Osteoblast (primary cell): ENCODE measurements around the gene RBP3. TPM values are rescaled to one million over a fixed set of nuclear protein-coding genes. Genes with fewer than 3 reads are reported as not detected.
A peak's percentile ranks its signal among the peaks of the same experiment; 100 is the strongest.

Experiments
- DNase-seq: peaks from one replicate; pipeline ENCODE4 v3.0.0; 2011; ENCODE audit warnings: low spot score, mixed read lengths; ENCODE audit not compliant: insufficient read length; ENCODE audit errors: missing footprints
- H2AFZ ChIP-seq: 2 replicates; pipeline ENCODE4 v1.6.0; 2011; ENCODE audit warnings: mild to moderate bottlenecking, low read length
- H3K27ac ChIP-seq: 2 replicates; pipeline ENCODE4 v1.5.1; 2011; ENCODE audit warnings: mild to moderate bottlenecking, low read depth, low read length, moderate library complexity
- H3K27me3 ChIP-seq: 2 replicates; pipeline ENCODE4 v1.6.0; 2012; ENCODE audit warnings: mild to moderate bottlenecking, control low read depth, inconsistent platforms, low read length, moderate library complexity; ENCODE audit not compliant: insufficient read depth
- H3K36me3 ChIP-seq: 2 replicates; pipeline ENCODE4 v1.5.1; 2011; ENCODE audit warnings: mild to moderate bottlenecking, low read length, control low read depth, moderate library complexity; ENCODE audit not compliant: insufficient read depth
- H3K4me1 ChIP-seq: 2 replicates; pipeline ENCODE4 v1.5.1; 2011; ENCODE audit warnings: mild to moderate bottlenecking, low read length, control low read depth, moderate library complexity; ENCODE audit not compliant: insufficient read depth
- H3K4me2 ChIP-seq: 2 replicates; pipeline ENCODE4 v1.6.0; 2011; ENCODE audit warnings: mild to moderate bottlenecking, low read length; ENCODE audit not compliant: insufficient read depth
- H3K4me3 ChIP-seq: fragments of 200-600 bp; sonication (generic); 3 replicates; pipeline ENCODE4 v1.5.1; 2012; ENCODE audit warnings: mild to moderate bottlenecking, low read length, inconsistent platforms; ENCODE audit not compliant: insufficient read depth
- H3K79me2 ChIP-seq: 2 replicates; pipeline ENCODE4 v1.6.0; 2012; ENCODE audit warnings: mild to moderate bottlenecking, low read length, control low read depth, inconsistent platforms; ENCODE audit not compliant: insufficient read depth
- H3K9me3 ChIP-seq: 2 replicates; pipeline ENCODE4 v1.5.1; 2011; ENCODE audit warnings: low read depth, low read length, control low read depth
- H4K20me1 ChIP-seq: 2 replicates; pipeline ENCODE4 v1.6.0; 2012; ENCODE audit warnings: mild to moderate bottlenecking, low read length, control low read depth; ENCODE audit not compliant: insufficient read depth
- CTCF ChIP-seq: IDR thresholded peaks from 2 replicates; pipeline ENCODE4 v1.5.1; 2011; ENCODE audit warnings: mild to moderate bottlenecking, low read depth, low read length, moderate library complexity; ENCODE audit errors: extremely low read depth
- total RNA-seq: library from RNA; depleted of rRNA; stranded (reverse); fragments of >200 nt; gene quantifications from 2 replicates; pipeline ENCODE4 v1.2.3, GENCODE V29; 2012

RBP3 gene
- total RNA-seq, 1 donor = not detected

- Histone ChIP-seq H3K79me2 (no peaks in the 10 kb centered on the region), H3K27ac (no peak overlapping the region), H3K9me3 (no peaks in the 10 kb centered on the region), H3K27me3 (peaks cover 39% of the 10 kb centered on the region), H3K4me2 (no peak overlapping the region), H3K36me3 (no peaks in the 10 kb centered on the region), H3K4me3 (no peak overlapping the region), H3K4me1 (no peaks in the 10 kb centered on the region), H4K20me1 (no peaks in the 10 kb centered on the region), H2AFZ (no peak overlapping the region)
- DNase-seq = peak; percentile 58
- TF ChIP-seq CTCF = no peak
Measured at GRCh38 chr10:47306387-47307210, 41.6 kb upstream of the RBP3 start.

- DNase-seq = peak; percentile 4
- H3K27me3 ChIP-seq = peaks cover 32% of the 10 kb centered on the region
Measured at GRCh38 chr10:47307381-47307780, 40.8 kb upstream of the RBP3 start.

DNA sequence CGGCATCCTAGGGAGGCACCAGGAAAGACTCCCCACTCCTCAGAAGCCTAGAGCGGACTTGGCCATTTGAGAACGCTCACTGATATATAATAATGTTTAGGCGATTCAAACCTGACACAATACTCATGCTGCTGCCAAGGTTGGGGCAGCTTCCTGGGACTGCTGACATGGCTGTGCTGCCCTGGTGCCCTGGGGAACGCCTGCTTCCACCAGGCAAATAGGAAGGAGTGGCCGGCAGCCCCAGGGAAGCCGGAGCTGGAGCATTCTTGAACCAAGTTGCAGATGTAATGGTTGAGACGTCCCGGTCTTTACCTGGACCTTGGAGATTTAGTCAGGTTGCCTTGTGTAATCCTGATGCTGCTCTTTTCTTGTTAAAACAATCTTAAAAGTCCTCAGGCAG lies 39.4 kb upstream of the RBP3 start:
- H3K9me3 ChIP-seq = no peaks in the 10 kb centered on the region
- no peak overlapping the region for H3K4me3 ChIP-seq
- H4K20me1 ChIP-seq = no peaks in the 10 kb centered on the region
- no peak overlapping the region for H3K27ac ChIP-seq
- no peak overlapping the region for H2AFZ ChIP-seq
- TF ChIP-seq CTCF = no peak
- no peaks in the 10 kb centered on the region for H3K36me3 ChIP-seq
- peak; percentile 77 for DNase-seq
- H3K79me2 ChIP-seq = no peaks in the 10 kb centered on the region
- no peaks in the 10 kb centered on the region for H3K4me1 ChIP-seq
- H3K27me3 ChIP-seq = peaks cover 21% of the 10 kb centered on the region
- H3K4me2 ChIP-seq = no peak overlapping the region

More at GRCh38 chr10:47307381-47307780, 40.8 kb upstream of the RBP3 start:
- Histone ChIP-seq H3K4me3 (no peak overlapping the region), H3K79me2 (no peaks in the 10 kb centered on the region), H3K4me2 (no peak overlapping the region), H4K20me1 (no peaks in the 10 kb centered on the region), H3K36me3 (no peaks in the 10 kb centered on the region), H3K9me3 (no peaks in the 10 kb centered on the region), H3K4me1 (no peaks in the 10 kb centered on the region), H3K27ac (no peak overlapping the region), H2AFZ (no peak overlapping the region)
- TF ChIP-seq CTCF = no peak

- no peak overlapping the region for H3K27ac ChIP-seq
- H3K9me3 ChIP-seq = no peaks in the 10 kb centered on the region
- H2AFZ ChIP-seq = no peak overlapping the region
- no peaks in the 10 kb centered on the region for H3K36me3 ChIP-seq
- H3K27me3 ChIP-seq = peaks cover 21% of the 10 kb centered on the region
- peak; percentile 60 for DNase-seq
- no peaks in the 10 kb centered on the region for H3K79me2 ChIP-seq
- H3K4me1 ChIP-seq = no peaks in the 10 kb centered on the region
- TF ChIP-seq CTCF = peak; percentile 40
- no peaks in the 10 kb centered on the region for H4K20me1 ChIP-seq
- no peak overlapping the region for H3K4me3 ChIP-seq
- H3K4me2 ChIP-seq = no peak overlapping the region
Measured at GRCh38 chr10:47309408-47310089, 38.6 kb upstream of the RBP3 start.
